Spleen (tissue), 11 donors: ENCODE data around the gene ERCC2. TPM values are rescaled to one million over a fixed set of nuclear protein-coding genes. Genes with fewer than 3 reads are reported as not detected.

Experiments used
- DNase-seq: peaks from one replicate; pipeline ENCODE4 v3.0.0-alpha.2; 2020
- H3K27ac ChIP-seq, 8 donors: fragments of 200-600 bp; sonication (generic) in 7 of 8; 1 replicate in 4 of 8; 2 replicates in 4 of 8; pipeline versions ENCODE4 v1.5.0 to v1.8.0; 2016 to 2021; ENCODE audit warnings: inconsistent platforms in 4 of 8, mild to moderate bottlenecking in 4 of 8, moderate library complexity in 1 of 8
- H3K27me3 ChIP-seq, 7 donors: fragments of 200-600 bp; sonication (generic) in 6 of 7; replicated peaks in 1 of 7; 1 replicate in 4 of 7; 2 replicates in 3 of 7; pipeline versions ENCODE4 v1.5.0 to v1.8.0; 2016 to 2021; ENCODE audit warnings: inconsistent platforms in 3 of 7, mild to moderate bottlenecking in 1 of 7
- H3K36me3 ChIP-seq, 6 donors: fragments of 200-600 bp; sonication (generic) in 5 of 6; 1 replicate in 4 of 6; 2 replicates in 2 of 6; pipeline versions ENCODE4 v1.5.0 to v1.8.0; 2016 to 2021; ENCODE audit warnings: inconsistent platforms in 2 of 6
- H3K4me1 ChIP-seq, 6 donors: fragments of 200-600 bp; sonication (generic) in 5 of 6; 1 replicate in 3 of 6; 2 replicates in 3 of 6; pipeline versions ENCODE4 v1.5.0 to v1.8.0; 2016 to 2021; ENCODE audit warnings: inconsistent platforms in 3 of 6
- H3K4me3 ChIP-seq, 8 donors: fragments of 200-600 bp; sonication (generic) in 7 of 8; 1 replicate in 4 of 8; 2 replicates in 4 of 8; pipeline versions ENCODE4 v1.5.0 to v1.8.0; 2016 to 2021; ENCODE audit warnings: inconsistent platforms in 4 of 8, mild to moderate bottlenecking in 4 of 8, moderate library complexity in 2 of 8
- H3K9me3 ChIP-seq, 8 donors: fragments of 200-600 bp; sonication (generic) in 7 of 8; 1 replicate in 4 of 8; 2 replicates in 4 of 8; pipeline versions ENCODE4 v1.5.0 to v1.8.0; 2016 to 2021; ENCODE audit warnings: inconsistent platforms in 4 of 8
- CTCF ChIP-seq, 11 experiments: fragments of 200-600 bp in 7 of 11; fragments of 450-650 bp in 4 of 11; sonication (generic) in 4 of 11; IDR thresholded peaks in 8 of 11; conservative IDR thresholded peaks in 3 of 11; 1 replicate in 7 of 11; 2 replicates in 4 of 11; pipeline versions ENCODE4 v1.4.0 to v1.8.0; 2016 to 2021; ENCODE audit warnings: antibody characterized with exemption in 11 of 11, inconsistent platforms in 4 of 11, mild to moderate bottlenecking in 1 of 11
- POLR2A ChIP-seq, 3 donors: fragments of 450-650 bp; IDR thresholded peaks; one replicate each; pipeline ENCODE4 v1.5.1; 2017; ENCODE audit warnings: antibody characterized with exemption in 3 of 3, mild to moderate bottlenecking in 1 of 3
- POLR2AphosphoS5 ChIP-seq, 3 donors: sonication (generic); formaldehyde crosslinking; IDR thresholded peaks; one replicate each; pipeline ENCODE4 v1.5.1; 2017; ENCODE audit warnings: antibody characterized with exemption in 3 of 3
- WGBS, 5 donors: extraction: QIAGEN DNeasy Blood & Tissue Kit in 3 of 5; methylation state at CpG; one replicate each; pipeline versions ENCODE4 v1.1.5 to v1.1.7; 2013 to 2018; 5-methylcytosine and 5-hydroxymethylcytosine counted together
- intact Hi-C: fragments of 100-400 bp; cut with DNase I; formaldehyde crosslinking; loops from one replicate; pipeline ENCODE4 v1.15.0; 2023; ENCODE audit warnings: low total_unique reads
- polyA plus RNA-seq, 3 donors: library from polyadenylated mRNA; stranded (reverse); fragments of 200-250 nt; gene quantifications; one replicate each; pipeline ENCODE4 v1.2.1, GENCODE V29; 2013
- total RNA-seq, 7 donors: library from RNA; depleted of rRNA in 3 of 7; stranded (reverse); fragments of >200 nt in 3 of 7; fragmentation: NEBNext Ultra II Directional in 4 of 7; extraction: Animal tissue kit (Norgen Biotek cat#: 25700) in 4 of 7; gene quantifications; one replicate each; pipeline versions ENCODE4 v1.1.0 to v1.2.1, GENCODE V29; 2016 to 2021
- donor health status: healthy with polysubstance abuse.
- donor health status: DM: no; HTN: no; CAD: no; lungs with moderate emphysema.
- donor health status: DM: no; HTN: no; CAD: no.
- donor health status: Bipolar disorder and iron deficiency.
- donor health status: healthy.
- donor health status: DM: no; HTN: no; CAD: no.
- donor health status: DM: yes; HTN: yes; CAD: no.

ERCC2 gene
- total and polyA plus RNA-seq, 10 donors, result 11.5 to 22.1 (median 16.0) TPM

- intact Hi-C loops, result no loop called here
- no peaks in the 10 kb centered on the region for H3K36me3 ChIP-seq
- H3K9me3 ChIP-seq, result no peaks in the 10 kb centered on the region
- H3K4me3 ChIP-seq, result no peak overlapping the region
- 72 to 80% (median 78%) methylated on average over 13 of the region's 13 CpGs for WGBS, 5 donors
- peaks cover 0 to 29% (median 19%) of the 10 kb centered on the region in 7 donors for H3K27me3 ChIP-seq
- DNase-seq, result no peak
- H3K27ac ChIP-seq, result no peak overlapping the region
- H3K4me1 ChIP-seq, result peaks cover 0 to 17% (median 8%) of the 10 kb centered on the region in 6 donors
- TF ChIP-seq CTCF (IDR thresholded peaks at IDR 0.05 in 8 of 11, conservative IDR thresholded peaks at IDR 0.05 in 3 of 11), result no peak
- no peak for TF ChIP-seq POLR2AphosphoS5 (IDR thresholded peaks at IDR 0.05)
- no peak for TF ChIP-seq POLR2A (IDR thresholded peaks at IDR 0.05)
Measured at GRCh38 chr19:45327404-45328143, 42.8 kb downstream of the ERCC2 start.

GRCh38 chr19:45324349-45324907 is 45.9 kb downstream of the ERCC2 start:
- no peaks in the 10 kb centered on the region for H3K36me3 ChIP-seq
- no peak for DNase-seq
- no peaks in the 10 kb centered on the region for H3K9me3 ChIP-seq
- intact Hi-C loops, result no loop called here
- peaks cover 0 to 55% (median 23%) of the 10 kb centered on the region in 7 donors for H3K27me3 ChIP-seq
- TF ChIP-seq POLR2AphosphoS5 (IDR thresholded peaks at IDR 0.05), result no peak
- TF ChIP-seq CTCF (IDR thresholded peaks at IDR 0.05 in 8 of 11, conservative IDR thresholded peaks at IDR 0.05 in 3 of 11), result no peak
- no peak for TF ChIP-seq POLR2A (IDR thresholded peaks at IDR 0.05)
- H3K27ac ChIP-seq, result no peak overlapping the region
- no peak overlapping the region for H3K4me3 ChIP-seq
- H3K4me1 ChIP-seq, result peaks cover 0 to 17% (median 8%) of the 10 kb centered on the region in 6 donors
- WGBS, 5 donors, result 61 to 72% (median 68%) methylated on average over 11 of the region's 11 CpGs

GRCh38 chr19:45323671-45324081 is 46.7 kb downstream of the ERCC2 start:
- H3K9me3 ChIP-seq, result no peaks in the 10 kb centered on the region
- intact Hi-C loops, result no loop called here
- WGBS, 5 donors, result 2 to 5% (median 3%) methylated on average over 21 to 30 of the region's 30 CpGs
- no peak for TF ChIP-seq POLR2AphosphoS5 (IDR thresholded peaks at IDR 0.05)
- no peak for TF ChIP-seq POLR2A (IDR thresholded peaks at IDR 0.05)
- no peak for TF ChIP-seq CTCF (IDR thresholded peaks at IDR 0.05 in 8 of 11, conservative IDR thresholded peaks at IDR 0.05 in 3 of 11)
- peaks cover 0 to 17% (median 8%) of the 10 kb centered on the region in 6 donors for H3K4me1 ChIP-seq
- peak overlapping the region in 3 of 8 donors; percentile 10 to 31 (median 11) for H3K4me3 ChIP-seq
- H3K36me3 ChIP-seq, result no peaks in the 10 kb centered on the region
- H3K27ac ChIP-seq, result no peak overlapping the region
- DNase-seq, result no peak
- peaks cover 0 to 63% (median 23%) of the 10 kb centered on the region in 7 donors for H3K27me3 ChIP-seq

GRCh38 chr19:45322744-45323281 is 47.6 kb downstream of the ERCC2 start, which contains the start of gene CKM:
Gene CKM (minus strand): TSS chr19:45322875. CDS start chr19:45319713, 3,162 bp downstream.
- Histone ChIP-seq H3K27me3 (peaks cover 0 to 72% (median 23%) of the 10 kb centered on the region in 7 donors), H3K9me3 (no peaks in the 10 kb centered on the region), H3K4me1 (peaks cover 0 to 17% (median 8%) of the 10 kb centered on the region in 6 donors), H3K27ac (no peak within 1 kb of the TSS), H3K36me3 (no peaks in the 10 kb centered on the region), H3K4me3 (peak within 1 kb of the TSS in 3 of 8 donors; percentile 10 to 31 (median 11))
- TF ChIP-seq POLR2A (IDR thresholded peaks at IDR 0.05) (no peak), POLR2AphosphoS5 (IDR thresholded peaks at IDR 0.05) (no peak), CTCF (IDR thresholded peaks at IDR 0.05 in 8 of 11, conservative IDR thresholded peaks at IDR 0.05 in 3 of 11) (no peak)
- WGBS, 5 donors, result 40 to 66% (median 50%) methylated on average over 6 to 15 of the region's 15 CpGs
- no peak for DNase-seq
- intact Hi-C loops, result no loop called here
